Measurements from ENCODE around the gene SLC13A2.

The SLC13A2 gene

GRCh38 chr17:28538296-28538895 is 65.0 kb downstream of the SLC13A2 start:
- DNase-seq: no peak

GRCh38 chr17:28540231-28540630 is 66.8 kb downstream of the SLC13A2 start:
- no peak for DNase-seq

GRCh38 chr17:28541439-28541838 is 68.0 kb downstream of the SLC13A2 start:
- DNase-seq: no peak

- no peak for DNase-seq
Measured at GRCh38 chr17:28544402-28545140, 71.1 kb downstream of the SLC13A2 start.

- no peak for DNase-seq
Measured at GRCh38 chr17:28545141-28545503, 71.7 kb downstream of the SLC13A2 start.

GRCh38 chr17:28545787-28546415 is 72.5 kb downstream of the SLC13A2 start:
- DNase-seq: no peak

GRCh38 chr17:28547096-28547622 is 73.7 kb downstream of the SLC13A2 start:
- no peak for DNase-seq
